ENCODE measurements around the gene TLE3. TPM values are rescaled to one million over a fixed set of nuclear protein-coding genes. Genes with fewer than 3 reads are reported as not detected.

TLE3 gene
- total and polyA plus RNA-seq, 11 donors: 4.8 to 49.6 (median 16.4) TPM

- Histone ChIP-seq H3K27me3 (no peaks in the 10 kb centered on the region), H3K4me3 (no peak overlapping the region), H3K4me1 (peaks cover 0 to 7% (median 0%) of the 10 kb centered on the region in 12 donors), H3K36me3 (peaks cover 0 to 97% (median 80%) of the 10 kb centered on the region in 9 donors), H3K9me3 (no peaks in the 10 kb centered on the region), H3K27ac (no peak overlapping the region)
- no peak for TF ChIP-seq POLR2A (IDR thresholded peaks at IDR 0.05)
- no peak for TF ChIP-seq CTCF (IDR thresholded peaks at IDR 0.05)
- no peak for ATAC-seq
- 92 to 96% (median 95%) methylated on average over 8 to 9 of the region's 9 CpGs for WGBS, 4 donors
- intact Hi-C loops (cut with DNase I): no loop called here
- peak in 1 of 5 donors; percentile 20 for DNase-seq
Measured at GRCh38 chr15:70051948-70052633, 45.6 kb downstream of the TLE3 start.

- no peak overlapping the region for H3K4me3 ChIP-seq
- TF ChIP-seq CTCF (IDR thresholded peaks at IDR 0.05) (no peak), POLR2A (IDR thresholded peaks at IDR 0.05) (no peak)
- H3K4me1 ChIP-seq: peaks cover 0 to 7% (median 0%) of the 10 kb centered on the region in 12 donors
- WGBS, 4 donors: 96 to 99% (median 98%) methylated on average over 6 to 7 of the region's 7 CpGs
- DNase-seq: peak in 1 of 5 donors; percentile 14
- ATAC-seq: no peak
- intact Hi-C loops (cut with DNase I): no loop called here
- H3K36me3 ChIP-seq: peaks cover 0 to 86% (median 69%) of the 10 kb centered on the region in 9 donors
- H3K27me3 ChIP-seq: no peaks in the 10 kb centered on the region
- H3K9me3 ChIP-seq: no peaks in the 10 kb centered on the region
- no peak overlapping the region for H3K27ac ChIP-seq
Measured at GRCh38 chr15:70050970-70051369, 46.7 kb downstream of the TLE3 start.

- DNase-seq: peak in 1 of 5 donors; percentile 18
- H3K4me1 ChIP-seq: peaks cover 0 to 7% (median 0%) of the 10 kb centered on the region in 12 donors
- no peaks in the 10 kb centered on the region for H3K27me3 ChIP-seq
- H3K36me3 ChIP-seq: peaks cover 0 to 81% (median 64%) of the 10 kb centered on the region in 9 donors
- ATAC-seq: no peak
- H3K27ac ChIP-seq: no peak overlapping the region
- TF ChIP-seq CTCF (IDR thresholded peaks at IDR 0.05): no peak
- no peak for TF ChIP-seq POLR2A (IDR thresholded peaks at IDR 0.05)
- H3K4me3 ChIP-seq: no peak overlapping the region
- WGBS, 4 donors: 87 to 97% (median 93%) methylated on average over 9 of the region's 9 CpGs
- no peaks in the 10 kb centered on the region for H3K9me3 ChIP-seq
- intact Hi-C loops (cut with DNase I): no loop called here
Measured at GRCh38 chr15:70050441-70050840, 47.3 kb downstream of the TLE3 start.

GRCh38 chr15:70049701-70050301 lies 47.9 kb downstream of the TLE3 start:
- H3K9me3 ChIP-seq: no peaks in the 10 kb centered on the region
- DNase-seq (peak in 1 of 5 donors; percentile 11), ATAC-seq (no peak)
- intact Hi-C loops (cut with DNase I): no loop called here
- peaks cover 0 to 7% (median 0%) of the 10 kb centered on the region in 12 donors for H3K4me1 ChIP-seq
- TF ChIP-seq CTCF (IDR thresholded peaks at IDR 0.05) (no peak), POLR2A (IDR thresholded peaks at IDR 0.05) (no peak)
- WGBS, 4 donors: 85 to 90% (median 89%) methylated on average over 22 of the region's 22 CpGs
- no peak overlapping the region for H3K4me3 ChIP-seq
- peak overlapping the region in 1 of 12 donors; percentile 36 for H3K27ac ChIP-seq
- H3K27me3 ChIP-seq: no peaks in the 10 kb centered on the region
- H3K36me3 ChIP-seq: peaks cover 0 to 74% (median 57%) of the 10 kb centered on the region in 9 donors
